ENCODE data around the gene STX1A.
A peak's percentile ranks its signal among the peaks of the same experiment; 100 is the strongest.
"Not testable (repeated sequence)": the region's sequence is repeated elsewhere in the genome, so short reads cannot be mapped to it uniquely, and the experiment has no call there.

The STX1A gene

GRCh38 chr7:73723813-73724212 lies 4.3 kb upstream of the STX1A start:
- H3K4me3 ChIP-seq (replicated peaks; ENCODE audit: low read depth, low read length) = no peak overlapping the region
- no peak for DNase-seq (ENCODE audit: low read depth)
- no peak for TF ChIP-seq CTCF (IDR thresholded peaks at IDR 0.05; ENCODE audit: low read length, missing control alignments)

GRCh38 chr7:73722785-73723184 lies 3.3 kb upstream of the STX1A start:
- no peak overlapping the region for H3K4me3 ChIP-seq (replicated peaks; ENCODE audit: low read depth, low read length)
- no peak for TF ChIP-seq CTCF (IDR thresholded peaks at IDR 0.05; ENCODE audit: low read length, missing control alignments)
- DNase-seq (ENCODE audit: low read depth) = no peak

- H3K4me3 ChIP-seq (replicated peaks; ENCODE audit: low read depth, low read length); DNase-seq (ENCODE audit: low read depth): not testable (repeated sequence)
Measured at GRCh38 chr7:73722182-73722581, 2.7 kb upstream of the STX1A start.

GRCh38 chr7:73721377-73721817 lies 1.9 kb upstream of the STX1A start:
- no peak for DNase-seq (ENCODE audit: low read depth)
- no peak overlapping the region for H3K4me3 ChIP-seq (replicated peaks; ENCODE audit: low read depth, low read length)
- no peak for TF ChIP-seq CTCF (IDR thresholded peaks at IDR 0.05; ENCODE audit: low read length, missing control alignments)

GRCh38 chr7:73720443-73720842 lies 974 bp upstream of the STX1A start:
- not testable (repeated sequence) for DNase-seq (ENCODE audit: low read depth); H3K4me3 ChIP-seq (replicated peaks; ENCODE audit: low read depth, low read length)

GRCh38 chr7:73719806-73720169 lies 319 bp upstream of the STX1A start:
- peak overlapping the region; percentile 45 for H3K4me3 ChIP-seq (replicated peaks; ENCODE audit: low read depth, low read length)

GRCh38 chr7:73718438-73718881 lies 1.0 kb downstream of the STX1A start:
- DNase-seq (ENCODE audit: low read depth) = no peak
- H3K4me3 ChIP-seq (replicated peaks; ENCODE audit: low read depth, low read length) = peak overlapping the region; percentile 81
- no peak for TF ChIP-seq CTCF (IDR thresholded peaks at IDR 0.05; ENCODE audit: low read length, missing control alignments)

More at GRCh38 chr7:73719806-73720169, 319 bp upstream of the STX1A start:
- TF ChIP-seq CTCF (IDR thresholded peaks at IDR 0.05; ENCODE audit: low read length, missing control alignments) = no peak
- no peak for DNase-seq (ENCODE audit: low read depth)

GRCh38 chr7:73717991-73718405 lies 1.5 kb downstream of the STX1A start:
- TF ChIP-seq CTCF (IDR thresholded peaks at IDR 0.05; ENCODE audit: low read length, missing control alignments) = no peak
- peak overlapping the region; percentile 81 for H3K4me3 ChIP-seq (replicated peaks; ENCODE audit: low read depth, low read length)
- DNase-seq (ENCODE audit: low read depth) = peak; percentile 84

Measured in fibroblast of pulmonary artery (primary cell).